Measurements from ENCODE around the gene IRS1.
"Not testable (repeated sequence)": the region's sequence is repeated elsewhere in the genome, so short reads cannot be mapped to it uniquely, and the experiment has no call there.

The IRS1 gene, protein sequence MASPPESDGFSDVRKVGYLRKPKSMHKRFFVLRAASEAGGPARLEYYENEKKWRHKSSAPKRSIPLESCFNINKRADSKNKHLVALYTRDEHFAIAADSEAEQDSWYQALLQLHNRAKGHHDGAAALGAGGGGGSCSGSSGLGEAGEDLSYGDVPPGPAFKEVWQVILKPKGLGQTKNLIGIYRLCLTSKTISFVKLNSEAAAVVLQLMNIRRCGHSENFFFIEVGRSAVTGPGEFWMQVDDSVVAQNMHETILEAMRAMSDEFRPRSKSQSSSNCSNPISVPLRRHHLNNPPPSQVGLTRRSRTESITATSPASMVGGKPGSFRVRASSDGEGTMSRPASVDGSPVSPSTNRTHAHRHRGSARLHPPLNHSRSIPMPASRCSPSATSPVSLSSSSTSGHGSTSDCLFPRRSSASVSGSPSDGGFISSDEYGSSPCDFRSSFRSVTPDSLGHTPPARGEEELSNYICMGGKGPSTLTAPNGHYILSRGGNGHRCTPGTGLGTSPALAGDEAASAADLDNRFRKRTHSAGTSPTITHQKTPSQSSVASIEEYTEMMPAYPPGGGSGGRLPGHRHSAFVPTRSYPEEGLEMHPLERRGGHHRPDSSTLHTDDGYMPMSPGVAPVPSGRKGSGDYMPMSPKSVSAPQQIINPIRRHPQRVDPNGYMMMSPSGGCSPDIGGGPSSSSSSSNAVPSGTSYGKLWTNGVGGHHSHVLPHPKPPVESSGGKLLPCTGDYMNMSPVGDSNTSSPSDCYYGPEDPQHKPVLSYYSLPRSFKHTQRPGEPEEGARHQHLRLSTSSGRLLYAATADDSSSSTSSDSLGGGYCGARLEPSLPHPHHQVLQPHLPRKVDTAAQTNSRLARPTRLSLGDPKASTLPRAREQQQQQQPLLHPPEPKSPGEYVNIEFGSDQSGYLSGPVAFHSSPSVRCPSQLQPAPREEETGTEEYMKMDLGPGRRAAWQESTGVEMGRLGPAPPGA (N-terminal part only)

DNA sequence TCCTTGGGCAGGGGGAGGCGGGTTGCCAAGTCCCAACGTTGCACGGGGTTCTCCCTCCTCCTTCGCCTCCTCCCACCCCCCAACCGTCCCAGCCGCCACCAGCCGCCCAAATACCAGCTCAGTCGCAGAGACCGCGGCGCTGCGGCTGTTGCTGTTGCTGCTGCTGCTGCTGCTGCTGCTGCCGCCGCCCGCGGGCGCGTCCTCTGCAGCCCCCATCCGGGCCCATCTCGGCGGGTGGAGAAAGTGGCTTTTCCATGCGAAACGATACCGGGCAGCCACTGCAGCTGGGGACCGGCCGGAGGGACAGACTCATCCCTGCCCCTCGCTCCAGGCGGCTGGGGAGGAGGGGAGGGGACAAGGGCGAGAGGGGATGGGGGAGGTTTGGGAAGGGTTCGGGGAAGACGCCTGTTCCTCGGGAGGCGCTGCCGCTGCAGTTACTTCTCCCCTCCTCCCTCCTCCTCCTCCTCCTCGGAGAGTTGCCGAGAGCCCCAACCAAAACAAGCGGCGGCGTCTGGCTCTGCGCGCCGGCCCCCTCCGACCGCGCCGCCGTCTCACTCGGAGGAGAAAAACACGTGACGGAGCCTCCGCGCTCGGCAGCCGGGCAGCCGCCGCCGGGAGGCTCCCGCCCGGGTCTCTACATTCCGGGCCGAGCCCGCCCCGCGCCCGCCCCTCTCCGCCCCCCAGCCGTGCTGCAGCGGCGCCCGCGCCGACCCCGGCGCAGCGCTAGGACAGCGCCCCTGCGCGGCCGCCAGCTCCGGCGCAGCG, at the start of gene IRS1:
Gene IRS1 (minus strand): TSS at position 610 of the 765 bp plus-strand sequence. CDS start 1,082 bp downstream, outside the sequence.
- DNase-seq, result peak; percentile 40 to 47

- no peak for DNase-seq
These were observed 49.7 kb upstream of the IRS1 start for GRCh38 chr2:226849349-226849748.

DNA sequence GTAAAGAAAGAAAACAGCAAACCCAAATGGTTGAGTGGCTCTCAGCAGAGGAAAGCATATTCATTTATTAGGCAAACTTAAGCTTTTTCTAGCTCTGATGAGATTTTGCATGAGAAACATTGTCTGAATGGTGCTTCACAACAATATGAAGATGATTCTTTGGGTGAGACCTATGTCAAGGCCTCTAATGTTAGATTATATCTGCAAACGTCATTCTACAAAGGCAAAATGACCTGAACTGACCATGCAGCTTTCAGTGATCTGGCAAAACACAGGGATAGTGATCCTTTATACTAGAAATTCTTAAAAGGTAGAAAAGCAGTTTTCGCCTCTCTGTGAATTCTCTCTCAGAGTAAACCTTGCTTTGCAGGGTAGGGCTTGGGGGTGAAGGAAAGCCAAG, 47.9 kb upstream of the IRS1 start:
- DNase-seq, result no peak

- no peak for DNase-seq
These were observed 47.5 kb upstream of the IRS1 start for GRCh38 chr2:226847090-226847489.

DNA sequence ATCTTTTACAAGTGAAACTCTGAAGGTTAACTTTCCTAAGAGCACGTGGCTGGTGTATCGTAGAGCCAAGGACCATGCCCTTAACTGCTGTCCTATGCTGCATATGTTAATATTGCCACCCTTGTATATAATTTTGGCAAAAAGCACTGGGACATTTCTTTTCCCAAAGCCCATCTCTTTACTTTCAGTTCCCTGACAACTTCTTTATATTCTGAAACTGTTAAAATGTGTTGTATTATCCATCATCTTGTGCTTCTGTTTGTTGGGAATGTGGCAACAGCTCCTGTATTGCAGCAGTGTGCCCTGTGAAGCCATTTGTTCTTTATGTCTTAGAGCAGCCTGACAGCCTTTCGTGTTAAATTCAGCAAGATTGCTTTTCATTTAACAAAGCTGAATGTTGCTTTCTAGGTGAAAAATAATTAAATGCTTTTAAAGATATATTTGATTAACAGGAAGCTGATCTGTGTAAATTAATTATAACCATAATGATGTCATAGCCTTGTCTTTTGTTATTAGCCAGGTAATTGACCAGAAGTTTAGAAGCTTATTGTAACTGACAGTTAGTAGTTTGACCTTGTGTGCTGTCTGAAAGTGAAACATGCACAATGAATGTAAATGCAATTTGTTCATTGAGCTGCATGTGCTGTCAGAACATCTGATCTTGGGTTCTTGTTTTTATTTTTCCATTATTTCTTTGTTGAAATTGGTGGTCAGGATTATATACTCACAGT, 45.9 kb upstream of the IRS1 start:
- DNase-seq, result no peak

DNA sequence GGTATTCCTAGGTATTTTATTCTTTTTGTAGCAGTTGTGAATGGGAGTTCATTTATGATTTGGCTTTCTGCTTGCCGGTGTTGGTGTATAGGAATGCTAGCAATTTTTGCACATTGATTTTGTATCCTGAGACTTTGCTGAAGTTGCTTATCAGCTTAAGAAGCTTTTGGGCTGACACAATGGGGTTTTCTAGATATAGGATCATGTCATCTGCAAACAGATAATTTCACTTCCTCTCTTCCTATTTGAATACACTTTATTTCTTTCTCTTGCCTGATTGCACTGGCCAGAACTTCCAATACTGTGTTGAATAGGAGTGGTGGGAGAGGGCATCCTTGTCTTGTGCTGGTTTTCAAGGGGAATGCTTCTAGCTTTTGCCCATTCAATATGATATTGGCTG, 43.4 kb upstream of the IRS1 start:
- DNase-seq, result not testable (repeated sequence)

- DNase-seq, result no peak
These were observed 40.3 kb upstream of the IRS1 start for GRCh38 chr2:226839951-226840350.

- DNase-seq, result no peak
These were observed 39.5 kb upstream of the IRS1 start for GRCh38 chr2:226839161-226839560.

- no peak for DNase-seq
These were observed 39.1 kb upstream of the IRS1 start for GRCh38 chr2:226838722-226839121.

- DNase-seq, result no peak
These were observed 38.4 kb upstream of the IRS1 start for GRCh38 chr2:226837787-226838603.

DNA sequence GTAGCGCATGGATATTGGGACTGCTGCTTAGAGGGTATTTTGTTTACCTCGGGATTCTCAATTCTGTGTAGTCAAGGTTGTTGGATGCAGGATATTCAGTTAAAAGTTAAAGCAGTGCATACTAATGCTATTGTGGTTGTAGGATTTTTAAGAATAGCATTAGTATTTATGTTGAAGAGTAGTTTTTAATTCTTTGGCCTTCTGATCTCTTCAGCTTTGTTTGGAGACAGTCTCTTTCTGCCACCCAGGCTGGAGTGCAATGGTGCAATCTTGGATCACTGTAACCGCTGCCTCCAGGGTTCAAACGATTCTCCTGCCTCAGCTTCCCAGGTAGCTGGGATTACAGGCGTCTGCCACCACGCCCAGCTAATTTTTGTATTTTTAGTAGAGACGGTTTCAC, 37.7 kb upstream of the IRS1 start:
- no peak for DNase-seq

GRCh38 chr2:226836548-226836885, 36.9 kb upstream of the IRS1 start:
- no peak for DNase-seq

DNA sequence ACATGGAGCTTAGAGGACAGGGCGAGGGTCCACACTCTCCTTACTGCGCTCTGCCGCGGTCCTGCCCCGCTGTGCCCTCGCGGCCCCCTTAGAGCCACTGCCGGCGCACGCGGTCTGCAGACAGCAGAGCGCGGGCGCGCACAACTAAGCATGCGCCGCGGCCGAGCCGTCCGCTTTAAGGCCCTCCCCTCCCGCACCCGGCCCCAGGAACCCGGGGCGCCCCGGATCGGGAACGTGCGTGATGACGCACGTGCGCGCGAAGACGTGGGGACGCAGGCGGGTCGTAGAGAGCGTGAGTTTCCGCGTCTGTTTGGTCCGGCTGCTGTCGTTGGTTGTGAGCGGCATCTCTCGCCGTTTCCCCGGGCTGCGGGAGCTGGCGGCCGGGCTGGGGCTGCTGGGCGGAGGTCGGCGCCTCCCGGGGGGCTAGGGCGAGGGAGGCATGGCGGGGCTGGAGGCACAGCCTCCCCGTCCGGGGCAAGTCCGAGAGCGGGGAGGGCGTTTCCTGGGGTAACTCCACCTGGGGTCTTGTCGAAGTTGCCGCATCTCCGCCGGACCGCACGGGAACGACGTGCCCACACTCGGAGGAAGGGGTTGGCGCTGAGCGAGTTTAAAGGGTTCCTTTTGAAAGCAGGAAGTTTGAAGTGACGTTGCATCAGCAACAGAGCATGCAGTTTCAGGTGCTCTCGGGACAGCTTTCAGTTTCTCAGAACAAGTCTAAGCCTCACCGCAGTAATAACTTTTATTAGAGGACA, 36.4 kb upstream of the IRS1 start, which contains the start of gene RHBDD1:
Gene RHBDD1 (plus strand): TSS at position 259 of the 752 bp plus-strand sequence. CDS start 28,640 bp downstream, outside the sequence.
- peak; percentile 85 to 88 for DNase-seq

DNA sequence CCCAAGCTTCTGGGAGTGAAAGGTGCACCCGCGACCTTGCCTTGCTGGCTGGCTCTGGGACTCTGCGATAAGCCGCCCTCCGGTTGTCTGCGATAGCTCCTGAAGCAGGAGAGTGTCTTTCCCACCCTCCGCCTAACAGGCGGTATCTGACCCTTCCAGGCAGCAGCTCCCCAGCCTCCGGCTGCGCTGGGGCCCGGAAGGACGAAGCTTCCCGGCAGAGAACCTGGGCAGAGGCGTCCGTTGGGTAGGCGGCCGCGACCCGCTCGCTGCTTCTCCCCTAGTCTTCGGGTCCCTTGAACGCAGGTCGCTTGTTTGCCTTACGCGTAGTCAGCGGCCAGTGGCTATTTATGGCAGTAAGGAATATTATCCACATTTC, 35.8 kb upstream of the IRS1 start:
- DNase-seq, result peak in 1 of 2 donors; percentile 24

- DNase-seq, result not testable (repeated sequence)
These were observed 35.3 kb upstream of the IRS1 start for GRCh38 chr2:226834880-226835279.

DNA sequence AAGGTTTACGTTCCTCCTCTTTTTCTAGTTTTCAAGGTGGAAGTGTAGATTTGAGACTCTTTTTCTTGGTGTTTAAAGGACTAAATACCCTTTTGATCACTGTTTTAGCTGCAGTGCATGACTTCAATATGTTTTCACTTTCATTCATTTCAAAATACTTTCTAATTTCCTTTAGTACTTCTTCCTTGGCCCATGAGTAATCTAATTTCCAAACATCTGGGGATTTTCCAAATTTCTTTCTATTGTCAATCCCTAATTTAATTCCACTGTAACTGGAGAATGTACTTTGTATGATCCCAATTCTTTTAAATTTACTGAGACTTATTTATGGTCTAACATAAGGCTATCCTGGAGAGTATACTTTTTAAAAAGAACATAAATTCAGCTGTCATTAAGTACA, 32.4 kb upstream of the IRS1 start:
- DNase-seq, result no peak

DNA sequence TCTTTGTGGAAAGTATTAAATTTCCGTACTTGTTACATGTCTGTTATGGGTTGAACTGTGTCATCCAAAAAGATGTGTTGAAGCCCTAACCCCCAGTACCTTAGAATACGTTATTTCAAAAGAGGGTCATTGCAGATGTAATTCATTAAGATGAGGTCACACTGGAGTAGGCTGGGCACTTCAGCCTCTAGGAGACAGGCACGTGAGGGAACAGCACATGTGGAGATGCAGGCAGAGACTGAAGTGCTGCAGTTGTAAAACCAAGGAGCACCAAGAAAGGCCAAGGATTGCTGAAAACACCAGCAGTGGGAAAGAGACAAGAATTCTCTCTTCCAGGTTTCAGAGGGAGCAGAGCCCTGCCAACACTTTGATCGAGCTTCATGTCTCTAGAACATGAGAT, 31.6 kb upstream of the IRS1 start:
- DNase-seq, result no peak

DNA sequence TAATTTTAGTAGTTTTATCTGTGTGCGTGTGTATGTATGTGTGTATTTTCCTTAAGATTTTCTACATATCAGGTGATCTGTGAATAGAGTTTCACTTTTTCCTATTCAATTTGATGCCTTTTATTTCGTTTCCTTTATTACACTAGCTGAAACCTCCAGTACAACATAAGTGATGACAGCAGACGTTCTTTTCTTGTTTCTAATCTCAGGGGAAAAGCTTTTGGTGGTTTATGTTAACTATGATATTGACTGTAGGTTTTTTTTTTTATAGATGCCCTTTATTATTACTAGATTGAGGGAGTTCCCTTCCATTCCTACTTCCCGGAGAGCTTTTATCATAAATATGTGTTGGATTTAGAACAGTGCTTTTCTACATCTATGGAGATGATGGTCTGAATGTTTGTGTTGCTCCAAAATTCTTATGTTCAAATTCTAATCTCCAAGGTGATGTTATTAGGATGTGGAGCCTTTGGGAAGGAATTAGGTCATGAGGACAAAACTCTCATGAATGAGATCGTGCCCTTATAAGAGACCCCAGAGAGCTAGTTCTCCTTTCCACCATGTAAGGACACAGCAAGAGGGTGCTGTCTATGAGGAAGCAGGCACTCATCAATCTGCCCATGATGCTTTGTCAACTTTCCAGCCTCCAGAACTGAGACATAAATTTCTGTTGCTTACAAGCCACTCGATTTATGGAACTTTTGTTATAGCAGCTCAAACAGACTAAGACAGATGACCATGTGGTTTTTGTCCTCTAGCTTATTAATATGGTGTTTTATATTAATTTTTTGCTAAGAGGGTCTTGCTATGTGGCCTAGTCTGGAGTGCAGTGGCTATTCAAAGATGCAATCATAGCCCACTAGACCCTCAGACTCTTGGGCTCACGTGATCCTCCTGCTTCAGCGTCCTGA, 30.4 kb upstream of the IRS1 start:
- no peak for DNase-seq

- no peak for DNase-seq
These were observed 28.6 kb upstream of the IRS1 start for GRCh38 chr2:226828191-226828590.
